Esophagus muscularis mucosa (tissue), 4 donors: ENCODE results near the gene DNAJB13. TPM values are rescaled to one million over a fixed set of nuclear protein-coding genes. Genes with fewer than 3 reads are reported as not detected.

Experiments used
- DNase-seq: peaks from one replicate; pipeline ENCODE4 v3.0.0-alpha.2; 2017; ENCODE audit errors: extremely low spot score
- H3K27ac ChIP-seq, 4 donors: fragments of 200-600 bp; sonication (generic); replicated peaks in 1 of 4; 1 replicate in 3 of 4; 2 replicates in 1 of 4; pipeline ENCODE4 v1.5.1; 2016 to 2019; ENCODE audit warnings: mild to moderate bottlenecking in 1 of 4
- H3K27me3 ChIP-seq, 4 donors: fragments of 200-600 bp; sonication (generic); one replicate each; pipeline versions ENCODE4 v1.5.1 to v1.6.0; 2016 to 2019
- H3K36me3 ChIP-seq, 4 donors: fragments of 200-600 bp; sonication (generic); one replicate each; pipeline ENCODE4 v1.5.1; 2016 to 2019
- H3K4me1 ChIP-seq, 4 donors: fragments of 200-600 bp; sonication (generic); one replicate each; pipeline ENCODE4 v1.5.1; 2016 to 2019
- H3K4me3 ChIP-seq, 4 donors: fragments of 200-600 bp; sonication (generic); 1 replicate in 2 of 4; 2 replicates in 2 of 4; pipeline ENCODE4 v1.5.1; 2016 to 2019; ENCODE audit warnings: mild to moderate bottlenecking in 4 of 4, moderate library complexity in 1 of 4
- H3K9me3 ChIP-seq, 4 donors: fragments of 200-600 bp; sonication (generic); 1 replicate in 3 of 4; 2 replicates in 1 of 4; pipeline ENCODE4 v1.5.1; 2016 to 2019
- CTCF ChIP-seq, 3 experiments: fragments of 200-600 bp in 2 of 3; fragments of 450-650 bp in 1 of 3; sonication (generic) in 2 of 3; IDR thresholded peaks; one replicate each; pipeline ENCODE4 v1.5.1; 2017 to 2019; ENCODE audit warnings: antibody characterized with exemption in 3 of 3, mild to moderate bottlenecking in 2 of 3, moderate library complexity in 1 of 3
- EP300 ChIP-seq: sonication (generic); formaldehyde crosslinking; IDR thresholded peaks from one replicate; pipeline ENCODE4 v1.6.1; 2017; ENCODE audit warnings: antibody characterized with exemption
- POLR2A ChIP-seq: fragments of 450-650 bp; IDR thresholded peaks from one replicate; pipeline ENCODE4 v1.6.1; 2017; ENCODE audit warnings: antibody characterized with exemption, moderate library complexity, mild to moderate bottlenecking, low read depth
- POLR2AphosphoS5 ChIP-seq, 2 donors: sonication (generic); formaldehyde crosslinking; IDR thresholded peaks; one replicate each; pipeline ENCODE4 v1.6.1; 2017; ENCODE audit warnings: antibody characterized with exemption in 2 of 2
- WGBS: methylation state at CpG from one replicate; pipeline ENCODE4 v1.1.5; 2018; 5-methylcytosine and 5-hydroxymethylcytosine counted together
- intact Hi-C: fragments of 100-400 bp; cut with DNase I; formaldehyde crosslinking; loops from one replicate; pipeline ENCODE4 v1.15.1; 2023
- total RNA-seq, 4 donors: library from RNA; depleted of rRNA; stranded (reverse); fragments of >200 nt; gene quantifications; one replicate each; pipeline versions ENCODE4 v1.1.0 to v1.2.1, GENCODE V29; 2016

DNAJB13 gene
- total RNA-seq, 4 donors from 2014 or later: not detected

DNA sequence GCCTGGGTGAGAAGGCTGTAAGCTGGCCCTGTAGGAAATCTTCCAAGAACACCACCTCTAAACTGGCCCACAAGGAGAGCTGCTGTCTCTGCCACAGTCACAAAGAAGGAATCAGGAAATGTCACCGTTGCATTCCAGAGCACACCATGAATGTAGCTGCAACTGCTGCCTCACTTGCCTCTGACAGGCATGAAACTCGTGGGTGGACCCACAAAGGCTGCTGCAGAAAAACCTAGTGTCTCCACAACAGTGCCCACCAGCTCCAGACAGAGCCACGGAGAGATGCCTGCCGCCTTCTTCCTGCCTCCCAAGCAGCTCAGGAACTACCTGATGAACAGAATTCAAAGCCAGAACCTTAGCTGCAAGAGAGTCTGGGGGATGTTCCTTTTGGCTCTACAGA lies 10.5 kb downstream of the DNAJB13 start:
- 68% methylated on average over 4 of the region's 4 CpGs for WGBS
- no peaks in the 10 kb centered on the region for H3K36me3 ChIP-seq
- TF ChIP-seq POLR2A: no peak
- no peak for TF ChIP-seq CTCF (IDR thresholded peaks at IDR 0.05)
- TF ChIP-seq EP300: no peak
- no peak for TF ChIP-seq POLR2AphosphoS5 (IDR thresholded peaks at IDR 0.05)
- H3K9me3 ChIP-seq: no peaks in the 10 kb centered on the region
- intact Hi-C loops: loop anchor here (10.0 kb wide), 2 partner anchors 63 to 113 kb away; no protein-coding TSS in a partner anchor
- no peak overlapping the region for H3K27ac ChIP-seq
- DNase-seq: no peak
- H3K4me1 ChIP-seq: peaks cover 3 to 15% (median 7%) of the 10 kb centered on the region in 4 donors
- peaks cover 0 to 27% (median 0%) of the 10 kb centered on the region in 4 donors for H3K27me3 ChIP-seq
- no peak overlapping the region for H3K4me3 ChIP-seq

DNA sequence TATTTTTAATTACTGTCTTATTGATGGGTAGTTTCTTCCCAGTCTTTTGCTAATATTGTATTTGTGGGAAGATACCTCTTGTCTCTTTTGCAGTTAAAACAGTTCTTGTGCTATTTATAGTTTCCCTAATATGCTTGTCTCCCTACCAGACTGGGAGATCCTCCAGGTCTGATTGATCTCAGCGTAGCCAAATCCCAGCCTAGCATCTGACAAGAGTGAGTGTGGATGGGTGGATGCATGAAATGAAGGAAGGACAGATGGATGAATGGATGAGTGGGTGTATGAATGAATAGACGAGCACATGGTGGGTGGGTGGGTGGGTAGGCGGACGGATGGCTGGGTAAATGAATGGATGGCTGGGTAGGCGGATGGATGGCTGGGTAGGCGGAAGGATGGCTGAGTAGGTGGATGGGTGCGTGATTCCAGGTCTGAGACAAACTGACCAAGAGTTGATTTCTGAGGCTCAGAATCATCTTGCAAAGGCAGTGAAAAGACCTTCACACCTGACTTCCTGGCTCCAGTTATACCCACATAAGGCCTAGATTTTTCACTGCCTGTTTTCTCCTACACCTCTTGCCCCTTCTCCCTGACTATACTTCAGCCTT lies 11.4 kb downstream of the DNAJB13 start:
- Histone ChIP-seq H3K9me3 (no peaks in the 10 kb centered on the region), H3K27me3 (peaks cover 0 to 22% (median 0%) of the 10 kb centered on the region in 4 donors), H3K4me3 (no peak overlapping the region), H3K36me3 (no peaks in the 10 kb centered on the region), H3K4me1 (peaks cover 3 to 15% (median 7%) of the 10 kb centered on the region in 4 donors), H3K27ac (no peak overlapping the region)
- intact Hi-C loops: loop anchor here (10.0 kb wide), 2 partner anchors 63 to 113 kb away; no protein-coding TSS in a partner anchor
- DNase-seq: no peak
- TF ChIP-seq EP300 (no peak), POLR2A (no peak), POLR2AphosphoS5 (IDR thresholded peaks at IDR 0.05) (no peak)
- WGBS: 65% methylated on average over 7 of the region's 7 CpGs

- TF ChIP-seq POLR2A (no peak), EP300 (no peak), CTCF (IDR thresholded peaks at IDR 0.05) (no peak), POLR2AphosphoS5 (IDR thresholded peaks at IDR 0.05) (no peak)
- H3K9me3 ChIP-seq: no peaks in the 10 kb centered on the region
- no peak for DNase-seq
- WGBS: 81% methylated on average over 8 of the region's 8 CpGs
- intact Hi-C loops: loop anchor here (10.0 kb wide), 2 partner anchors 61 to 111 kb away; no protein-coding TSS in a partner anchor
- H3K4me1 ChIP-seq: peaks cover 3 to 15% (median 7%) of the 10 kb centered on the region in 4 donors
- no peak overlapping the region for H3K4me3 ChIP-seq
- H3K27me3 ChIP-seq: peaks cover 0 to 14% (median 0%) of the 10 kb centered on the region in 4 donors
- no peak overlapping the region for H3K27ac ChIP-seq
- H3K36me3 ChIP-seq: no peaks in the 10 kb centered on the region
Measured at GRCh38 chr11:73963861-73964260, 13.0 kb downstream of the DNAJB13 start.

- intact Hi-C loops: loop anchor here (10.0 kb wide), 2 partner anchors 60 to 110 kb away; no protein-coding TSS in a partner anchor
- 43% methylated on average over 7 of the region's 10 CpGs for WGBS
- Histone ChIP-seq H3K9me3 (no peaks in the 10 kb centered on the region), H3K27me3 (peaks cover 0 to 14% (median 0%) of the 10 kb centered on the region in 4 donors), H3K4me3 (no peak overlapping the region), H3K4me1 (peaks cover 3 to 15% (median 7%) of the 10 kb centered on the region in 4 donors), H3K27ac (no peak overlapping the region), H3K36me3 (no peaks in the 10 kb centered on the region)
- TF ChIP-seq POLR2AphosphoS5 (IDR thresholded peaks at IDR 0.05): no peak
- TF ChIP-seq CTCF (IDR thresholded peaks at IDR 0.05): no peak
- DNase-seq: no peak
Measured at GRCh38 chr11:73965076-73965763, 14.4 kb downstream of the DNAJB13 start.

DNA sequence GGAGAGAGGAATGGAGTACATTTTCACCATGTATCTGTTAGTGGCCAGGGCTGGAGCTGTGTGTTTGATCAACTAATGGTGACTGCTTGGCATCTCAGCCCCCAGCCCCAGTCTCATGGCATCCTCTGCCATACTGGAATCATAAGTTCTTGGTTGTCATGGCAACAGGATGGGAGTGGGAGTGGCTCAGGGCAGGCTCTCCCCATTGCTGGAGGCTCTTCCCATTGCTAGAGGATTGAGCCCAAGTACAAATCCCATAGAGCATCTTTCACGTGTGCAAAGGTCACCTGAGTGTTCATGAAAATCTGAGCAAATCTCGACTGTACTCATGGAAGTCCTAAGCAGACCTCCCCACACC lies 14.9 kb downstream of the DNAJB13 start:
- Histone ChIP-seq H3K4me3 (no peak overlapping the region), H3K4me1 (peaks cover 3 to 15% (median 7%) of the 10 kb centered on the region in 4 donors), H3K36me3 (no peaks in the 10 kb centered on the region), H3K27ac (no peak overlapping the region), H3K27me3 (peaks cover 0 to 14% (median 0%) of the 10 kb centered on the region in 4 donors), H3K9me3 (no peaks in the 10 kb centered on the region)
- TF ChIP-seq POLR2AphosphoS5 (IDR thresholded peaks at IDR 0.05): no peak
- TF ChIP-seq CTCF (IDR thresholded peaks at IDR 0.05): no peak
- TF ChIP-seq POLR2A: no peak
- no peak for TF ChIP-seq EP300
- intact Hi-C loops: loop anchor here (10.0 kb wide), 2 partner anchors 59 to 109 kb away; no protein-coding TSS in a partner anchor
- no peak for DNase-seq
- WGBS: 74% methylated on average over 2 of the region's 2 CpGs
